ENCODE results near the gene LCLAT1.
"Not testable (repeated sequence)": the region's sequence is repeated elsewhere in the genome, so short reads cannot be mapped to it uniquely, and the experiment has no call there.

Gene LCLAT1

GRCh38 chr2:30605197-30605596, 158.2 kb downstream of the LCLAT1 start:
- Histone ChIP-seq H3K4me3 (ENCODE audit: low read length in 2 of 2) (no peak overlapping the region), H3K27me3 (ENCODE audit: control insufficient read depth in 2 of 2, insufficient read depth in 2 of 2, low read length in 2 of 2) (no peaks in the 10 kb centered on the region), H3K27ac (ENCODE audit: low read depth in 2 of 2, low read length in 2 of 2) (no peak overlapping the region), H3K9me3 (ENCODE audit: control insufficient read depth in 2 of 2, low read length in 2 of 2) (no peaks in the 10 kb centered on the region), H3K4me1 (ENCODE audit: control insufficient read depth in 2 of 2, insufficient read depth in 2 of 2, low read length in 2 of 2) (no peaks in the 10 kb centered on the region), H3K36me3 (ENCODE audit: control insufficient read depth in 2 of 2, insufficient read depth in 2 of 2, low read length in 2 of 2) (peaks cover 0 to 3% of the 10 kb centered on the region in 2 donors), H3K9ac (ENCODE audit: low read depth in 1 of 2, low read length in 2 of 2) (no peak overlapping the region)

GRCh38 chr2:30608643-30609042, 161.6 kb downstream of the LCLAT1 start:
- Histone ChIP-seq H3K4me3 (ENCODE audit: low read length in 2 of 2) (no peak overlapping the region), H3K27me3 (ENCODE audit: control insufficient read depth in 2 of 2, insufficient read depth in 2 of 2, low read length in 2 of 2) (no peaks in the 10 kb centered on the region), H3K9me3 (ENCODE audit: control insufficient read depth in 2 of 2, low read length in 2 of 2) (no peaks in the 10 kb centered on the region), H3K36me3 (ENCODE audit: control insufficient read depth in 2 of 2, insufficient read depth in 2 of 2, low read length in 2 of 2) (peaks cover 0 to 3% of the 10 kb centered on the region in 2 donors), H3K27ac (ENCODE audit: low read depth in 2 of 2, low read length in 2 of 2) (no peak overlapping the region), H3K4me1 (ENCODE audit: control insufficient read depth in 2 of 2, insufficient read depth in 2 of 2, low read length in 2 of 2) (no peaks in the 10 kb centered on the region), H3K9ac (ENCODE audit: low read depth in 1 of 2, low read length in 2 of 2) (no peak overlapping the region)

GRCh38 chr2:30611583-30611982, 164.5 kb downstream of the LCLAT1 start:
- no peak overlapping the region for H3K9ac ChIP-seq (ENCODE audit: low read depth in 1 of 2, low read length in 2 of 2)
- H3K36me3 ChIP-seq (ENCODE audit: control insufficient read depth in 2 of 2, insufficient read depth in 2 of 2, low read length in 2 of 2), result peaks cover 0 to 3% of the 10 kb centered on the region in 2 donors
- no peaks in the 10 kb centered on the region for H3K27me3 ChIP-seq (ENCODE audit: control insufficient read depth in 2 of 2, insufficient read depth in 2 of 2, low read length in 2 of 2)
- no peak overlapping the region for H3K4me3 ChIP-seq (ENCODE audit: low read length in 2 of 2)
- no peak overlapping the region for H3K27ac ChIP-seq (ENCODE audit: low read depth in 2 of 2, low read length in 2 of 2)
- H3K4me1 ChIP-seq (ENCODE audit: control insufficient read depth in 2 of 2, insufficient read depth in 2 of 2, low read length in 2 of 2), result no peaks in the 10 kb centered on the region
- no peaks in the 10 kb centered on the region for H3K9me3 ChIP-seq (ENCODE audit: control insufficient read depth in 2 of 2, low read length in 2 of 2)

- H3K4me1 ChIP-seq (ENCODE audit: control insufficient read depth in 2 of 2, insufficient read depth in 2 of 2, low read length in 2 of 2), result no peaks in the 10 kb centered on the region
- no peak overlapping the region for H3K4me3 ChIP-seq (ENCODE audit: low read length in 2 of 2)
- H3K27ac ChIP-seq (ENCODE audit: low read depth in 2 of 2, low read length in 2 of 2), result no peak overlapping the region
- H3K27me3 ChIP-seq (ENCODE audit: control insufficient read depth in 2 of 2, insufficient read depth in 2 of 2, low read length in 2 of 2), result no peaks in the 10 kb centered on the region
- no peak overlapping the region for H3K9ac ChIP-seq (ENCODE audit: low read depth in 1 of 2, low read length in 2 of 2)
- H3K36me3 ChIP-seq (ENCODE audit: control insufficient read depth in 2 of 2, insufficient read depth in 2 of 2, low read length in 2 of 2), result peaks cover 0 to 3% of the 10 kb centered on the region in 2 donors
- H3K9me3 ChIP-seq (ENCODE audit: control insufficient read depth in 2 of 2, low read length in 2 of 2), result no peaks in the 10 kb centered on the region
Measured at GRCh38 chr2:30612371-30612770, 165.3 kb downstream of the LCLAT1 start.

- no peak overlapping the region for H3K9ac ChIP-seq (ENCODE audit: low read depth in 1 of 2, low read length in 2 of 2)
- no peak overlapping the region for H3K4me3 ChIP-seq (ENCODE audit: low read length in 2 of 2)
- no peaks in the 10 kb centered on the region for H3K27me3 ChIP-seq (ENCODE audit: control insufficient read depth in 2 of 2, insufficient read depth in 2 of 2, low read length in 2 of 2)
- H3K9me3 ChIP-seq (ENCODE audit: control insufficient read depth in 2 of 2, low read length in 2 of 2), result no peaks in the 10 kb centered on the region
- peaks cover 0 to 3% of the 10 kb centered on the region in 2 donors for H3K36me3 ChIP-seq (ENCODE audit: control insufficient read depth in 2 of 2, insufficient read depth in 2 of 2, low read length in 2 of 2)
- no peak overlapping the region for H3K27ac ChIP-seq (ENCODE audit: low read depth in 2 of 2, low read length in 2 of 2)
- no peaks in the 10 kb centered on the region for H3K4me1 ChIP-seq (ENCODE audit: control insufficient read depth in 2 of 2, insufficient read depth in 2 of 2, low read length in 2 of 2)
Measured at GRCh38 chr2:30613001-30613400, 166.0 kb downstream of the LCLAT1 start.

GRCh38 chr2:30614227-30614626, 167.2 kb downstream of the LCLAT1 start:
- not testable (repeated sequence) for H3K4me1 ChIP-seq (ENCODE audit: control insufficient read depth in 2 of 2, insufficient read depth in 2 of 2, low read length in 2 of 2); H3K27me3 ChIP-seq (ENCODE audit: control insufficient read depth in 2 of 2, insufficient read depth in 2 of 2, low read length in 2 of 2)

GRCh38 chr2:30615926-30616325, 168.9 kb downstream of the LCLAT1 start:
- Histone ChIP-seq H3K36me3 (ENCODE audit: control insufficient read depth in 2 of 2, insufficient read depth in 2 of 2, low read length in 2 of 2) (no peaks in the 10 kb centered on the region), H3K4me1 (ENCODE audit: control insufficient read depth in 2 of 2, insufficient read depth in 2 of 2, low read length in 2 of 2) (no peaks in the 10 kb centered on the region), H3K9ac (ENCODE audit: low read depth in 1 of 2, low read length in 2 of 2) (no peak overlapping the region), H3K9me3 (ENCODE audit: control insufficient read depth in 2 of 2, low read length in 2 of 2) (no peaks in the 10 kb centered on the region), H3K27ac (ENCODE audit: low read depth in 2 of 2, low read length in 2 of 2) (no peak overlapping the region), H3K27me3 (ENCODE audit: control insufficient read depth in 2 of 2, insufficient read depth in 2 of 2, low read length in 2 of 2) (no peaks in the 10 kb centered on the region), H3K4me3 (ENCODE audit: low read length in 2 of 2) (no peak overlapping the region)

More at GRCh38 chr2:30614227-30614626, 167.2 kb downstream of the LCLAT1 start:
- H3K9me3 ChIP-seq (ENCODE audit: control insufficient read depth in 2 of 2, low read length in 2 of 2); H3K36me3 ChIP-seq (ENCODE audit: control insufficient read depth in 2 of 2, insufficient read depth in 2 of 2, low read length in 2 of 2); H3K27ac ChIP-seq (ENCODE audit: low read depth in 2 of 2, low read length in 2 of 2); H3K4me3 ChIP-seq (ENCODE audit: low read length in 2 of 2); H3K9ac ChIP-seq (ENCODE audit: low read depth in 1 of 2, low read length in 2 of 2): not testable (repeated sequence)

- H3K9me3 ChIP-seq (ENCODE audit: control insufficient read depth in 2 of 2, low read length in 2 of 2), result no peaks in the 10 kb centered on the region
- H3K9ac ChIP-seq (ENCODE audit: low read depth in 1 of 2, low read length in 2 of 2), result no peak overlapping the region
- no peaks in the 10 kb centered on the region for H3K36me3 ChIP-seq (ENCODE audit: control insufficient read depth in 2 of 2, insufficient read depth in 2 of 2, low read length in 2 of 2)
- no peak overlapping the region for H3K4me3 ChIP-seq (ENCODE audit: low read length in 2 of 2)
- H3K4me1 ChIP-seq (ENCODE audit: control insufficient read depth in 2 of 2, insufficient read depth in 2 of 2, low read length in 2 of 2), result no peaks in the 10 kb centered on the region
- H3K27ac ChIP-seq (ENCODE audit: low read depth in 2 of 2, low read length in 2 of 2), result no peak overlapping the region
- no peaks in the 10 kb centered on the region for H3K27me3 ChIP-seq (ENCODE audit: control insufficient read depth in 2 of 2, insufficient read depth in 2 of 2, low read length in 2 of 2)
Measured at GRCh38 chr2:30620102-30620501, 173.1 kb downstream of the LCLAT1 start.

GRCh38 chr2:30621836-30622235, 174.8 kb downstream of the LCLAT1 start:
- no peaks in the 10 kb centered on the region for H3K9me3 ChIP-seq (ENCODE audit: control insufficient read depth in 2 of 2, low read length in 2 of 2)
- H3K36me3 ChIP-seq (ENCODE audit: control insufficient read depth in 2 of 2, insufficient read depth in 2 of 2, low read length in 2 of 2), result no peaks in the 10 kb centered on the region
- H3K27me3 ChIP-seq (ENCODE audit: control insufficient read depth in 2 of 2, insufficient read depth in 2 of 2, low read length in 2 of 2), result no peaks in the 10 kb centered on the region
- H3K4me1 ChIP-seq (ENCODE audit: control insufficient read depth in 2 of 2, insufficient read depth in 2 of 2, low read length in 2 of 2), result no peaks in the 10 kb centered on the region
- no peak overlapping the region for H3K27ac ChIP-seq (ENCODE audit: low read depth in 2 of 2, low read length in 2 of 2)
- H3K4me3 ChIP-seq (ENCODE audit: low read length in 2 of 2), result no peak overlapping the region
- no peak overlapping the region for H3K9ac ChIP-seq (ENCODE audit: low read depth in 1 of 2, low read length in 2 of 2)

GRCh38 chr2:30622452-30622851, 175.4 kb downstream of the LCLAT1 start:
- no peaks in the 10 kb centered on the region for H3K27me3 ChIP-seq (ENCODE audit: control insufficient read depth in 2 of 2, insufficient read depth in 2 of 2, low read length in 2 of 2)

GRCh38 chr2:30625276-30625675, 178.2 kb downstream of the LCLAT1 start:
- H3K36me3 ChIP-seq (ENCODE audit: control insufficient read depth in 2 of 2, insufficient read depth in 2 of 2, low read length in 2 of 2), result no peaks in the 10 kb centered on the region

More at GRCh38 chr2:30622452-30622851, 175.4 kb downstream of the LCLAT1 start:
- H3K4me1 ChIP-seq (ENCODE audit: control insufficient read depth in 2 of 2, insufficient read depth in 2 of 2, low read length in 2 of 2), result no peaks in the 10 kb centered on the region
- H3K9me3 ChIP-seq (ENCODE audit: control insufficient read depth in 2 of 2, low read length in 2 of 2), result no peaks in the 10 kb centered on the region
- no peak overlapping the region for H3K9ac ChIP-seq (ENCODE audit: low read depth in 1 of 2, low read length in 2 of 2)
- H3K27ac ChIP-seq (ENCODE audit: low read depth in 2 of 2, low read length in 2 of 2), result no peak overlapping the region
- no peak overlapping the region for H3K4me3 ChIP-seq (ENCODE audit: low read length in 2 of 2)
- H3K36me3 ChIP-seq (ENCODE audit: control insufficient read depth in 2 of 2, insufficient read depth in 2 of 2, low read length in 2 of 2), result no peaks in the 10 kb centered on the region

More at GRCh38 chr2:30625276-30625675, 178.2 kb downstream of the LCLAT1 start:
- H3K27me3 ChIP-seq (ENCODE audit: control insufficient read depth in 2 of 2, insufficient read depth in 2 of 2, low read length in 2 of 2), result no peaks in the 10 kb centered on the region
- H3K9ac ChIP-seq (ENCODE audit: low read depth in 1 of 2, low read length in 2 of 2), result no peak overlapping the region
- no peaks in the 10 kb centered on the region for H3K4me1 ChIP-seq (ENCODE audit: control insufficient read depth in 2 of 2, insufficient read depth in 2 of 2, low read length in 2 of 2)
- no peak overlapping the region for H3K4me3 ChIP-seq (ENCODE audit: low read length in 2 of 2)
- no peaks in the 10 kb centered on the region for H3K9me3 ChIP-seq (ENCODE audit: control insufficient read depth in 2 of 2, low read length in 2 of 2)
- H3K27ac ChIP-seq (ENCODE audit: low read depth in 2 of 2, low read length in 2 of 2), result no peak overlapping the region
